NCI-H2029 treated with DMSO at 0.1 percent for 48 hours (cell line): Measurements from ENCODE around the gene SUSD5.
A peak's percentile ranks its signal among the peaks of the same experiment; 100 is the strongest.
"Not testable (repeated sequence)": the region's sequence is repeated elsewhere in the genome, so short reads cannot be mapped to it uniquely, and the experiment has no call there.

ENCODE experiments used
- DNase-seq: peaks from one replicate; lab custom pipeline; 2025; lab: John Stamatoyannopoulos, UW

Gene SUSD5

GRCh38 chr3:33194303-33194702, 24.3 kb downstream of the SUSD5 start:
- no peak for DNase-seq

- no peak for DNase-seq
These were observed 31.3 kb downstream of the SUSD5 start for GRCh38 chr3:33187368-33187634.

DNA sequence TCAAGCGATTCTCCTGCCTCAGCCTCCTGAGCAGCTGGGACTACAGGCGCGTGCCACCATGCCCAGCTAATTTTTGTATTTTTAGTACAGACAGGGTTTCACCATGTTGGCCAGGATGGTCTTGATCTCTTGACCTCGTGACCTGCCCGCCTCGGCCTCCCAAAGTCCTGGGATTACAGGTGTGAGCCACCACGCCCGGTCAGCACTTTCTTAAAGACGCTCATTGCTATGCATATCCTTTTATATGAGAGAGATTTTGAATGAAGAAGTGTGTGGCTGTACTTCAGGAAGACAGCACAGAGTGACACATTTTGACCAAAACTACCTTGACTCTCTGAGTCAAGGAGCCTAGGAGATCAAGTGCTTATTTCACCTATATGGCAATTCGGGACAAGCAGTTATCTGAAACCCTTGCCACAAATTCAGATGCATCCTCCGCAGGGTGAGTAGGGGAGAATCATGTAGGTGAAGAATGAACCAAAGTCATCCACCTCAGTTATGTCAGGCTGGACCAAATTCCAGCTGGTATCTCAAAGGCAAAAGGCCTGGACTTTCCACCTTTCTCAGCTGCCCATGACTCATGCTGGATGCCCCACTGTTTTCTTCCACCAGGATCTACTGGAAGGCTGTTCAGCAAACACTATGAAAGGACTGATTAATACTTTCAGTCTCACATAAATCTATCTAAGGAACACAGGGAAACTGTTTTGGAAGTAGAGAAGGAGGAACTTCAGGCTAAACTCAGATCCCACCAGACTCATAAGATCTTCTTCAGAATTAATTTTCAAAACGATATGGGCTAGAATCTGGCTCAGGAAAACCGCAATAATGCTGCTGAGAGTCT, 31.9 kb downstream of the SUSD5 start:
- DNase-seq: no peak

GRCh38 chr3:33184863-33185262, 33.7 kb downstream of the SUSD5 start:
- no peak for DNase-seq

- DNase-seq: not testable (repeated sequence)
These were observed 37.0 kb downstream of the SUSD5 start for GRCh38 chr3:33181641-33182040.

- no peak for DNase-seq
These were observed 37.4 kb downstream of the SUSD5 start for GRCh38 chr3:33181229-33181628.

DNA sequence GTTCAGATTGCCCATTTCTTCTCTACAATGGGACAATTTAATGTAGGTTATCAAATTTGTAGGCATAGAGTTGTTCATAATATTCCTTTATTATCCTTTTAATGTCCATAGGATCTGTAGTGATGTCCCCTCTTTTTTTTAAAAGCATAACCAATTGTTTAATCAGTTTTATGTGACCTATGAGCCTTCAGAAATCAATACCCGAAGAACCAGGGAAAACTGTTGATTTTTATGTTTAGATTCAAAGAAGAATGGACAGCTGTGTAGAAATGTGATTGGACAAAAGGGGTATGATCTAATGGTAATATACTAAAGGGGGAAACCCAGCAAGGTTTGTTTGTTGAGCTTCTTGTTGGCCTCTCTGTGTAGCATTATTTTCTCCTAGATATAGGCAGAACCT, 39.5 kb downstream of the SUSD5 start:
- no peak for DNase-seq

DNA sequence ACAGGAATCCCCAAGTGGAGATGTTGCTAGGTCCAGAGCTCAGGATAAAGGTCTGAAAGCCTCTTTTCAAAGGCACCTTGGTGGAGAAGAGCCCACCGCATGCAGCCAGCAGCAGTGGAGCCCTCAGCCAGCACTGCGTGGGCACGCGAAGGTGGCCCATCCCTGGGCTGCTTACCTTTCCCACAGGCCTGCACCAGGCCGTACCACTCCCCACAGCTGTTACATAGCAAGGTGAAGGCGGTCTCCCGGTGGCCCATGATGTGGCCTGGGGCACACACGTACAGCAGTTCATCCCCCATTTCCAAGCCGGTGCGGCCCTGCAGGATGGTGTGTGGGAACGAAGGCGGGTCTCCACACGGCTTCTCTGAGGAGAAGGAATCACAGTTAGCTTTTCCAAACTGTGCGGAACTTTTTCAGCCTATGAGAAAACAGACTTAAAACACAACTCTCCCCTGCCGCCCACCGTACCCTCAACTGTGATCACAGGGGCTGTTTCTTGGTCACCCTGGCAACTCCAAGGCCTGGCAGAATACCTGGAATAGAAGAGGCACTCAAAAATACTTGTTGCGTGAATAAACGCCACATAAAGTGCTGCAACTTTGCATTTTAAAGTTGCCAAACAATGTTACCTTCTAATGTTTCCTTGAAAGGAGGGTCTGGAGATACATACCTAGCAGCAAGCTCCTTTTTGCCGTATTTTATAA, 43.7 kb downstream of the SUSD5 start:
- DNase-seq: no peak

DNA sequence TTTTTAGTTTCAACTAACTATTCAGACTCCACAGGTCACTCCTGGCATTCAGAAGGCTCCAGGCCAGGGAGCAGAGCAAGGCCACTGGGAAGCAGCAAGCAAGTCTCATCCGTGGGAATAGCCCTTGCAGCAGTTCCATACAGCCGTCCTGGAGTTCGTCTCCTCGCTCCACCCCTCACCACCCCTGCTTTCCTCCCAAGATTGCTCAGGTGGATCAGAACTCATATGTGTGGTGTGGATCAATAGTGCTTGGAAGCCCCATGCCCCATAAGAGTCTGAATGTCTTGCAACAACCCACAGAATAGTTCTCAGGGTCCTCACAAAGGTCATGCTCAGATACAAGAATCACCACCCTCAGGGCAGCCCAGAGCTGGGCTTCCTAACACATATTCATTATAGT, 44.5 kb downstream of the SUSD5 start:
- no peak for DNase-seq

DNA sequence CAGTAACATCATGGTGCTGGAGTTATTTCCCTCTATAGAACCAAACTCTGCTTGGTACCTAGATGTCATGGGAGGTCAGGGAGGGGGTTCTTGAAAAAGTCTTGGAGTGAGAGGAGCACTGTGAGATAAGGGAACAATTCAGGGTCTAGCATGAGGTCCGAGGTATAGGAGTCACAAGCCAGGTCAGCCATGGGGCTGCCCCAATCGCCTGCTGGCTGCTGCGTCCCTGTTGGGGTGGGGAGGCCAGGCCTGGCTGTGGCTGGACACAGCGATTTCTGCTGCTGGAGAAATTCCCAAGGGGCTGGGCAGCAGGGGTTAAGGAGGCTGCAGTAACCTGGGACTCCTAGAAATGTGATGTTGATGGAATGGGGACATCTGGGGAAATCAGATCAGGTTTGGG, 44.9 kb downstream of the SUSD5 start:
- no peak for DNase-seq

- peak; percentile 97 for DNase-seq
These were observed 45.5 kb downstream of the SUSD5 start for GRCh38 chr3:33173103-33173502.

DNA sequence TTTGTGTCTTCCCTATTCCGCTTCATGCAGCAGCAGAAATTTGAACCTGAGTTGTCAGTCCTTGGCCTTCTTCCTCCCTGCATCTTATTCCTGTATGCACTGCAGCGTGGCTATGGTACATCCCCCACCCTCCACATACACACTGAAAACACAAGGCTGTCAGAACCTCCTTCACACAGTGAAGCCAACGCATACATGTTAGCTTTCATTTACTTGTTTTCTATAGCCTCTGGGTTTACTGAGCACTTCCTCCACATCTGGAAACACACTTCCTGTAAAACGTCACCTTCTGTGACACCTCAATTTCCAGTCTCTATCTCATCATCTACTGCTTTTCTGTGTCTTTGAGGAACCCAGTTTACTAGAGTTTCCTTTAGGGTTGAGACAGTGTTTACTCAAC, 47.0 kb downstream of the SUSD5 start:
- no peak for DNase-seq

GRCh38 chr3:33170531-33170930, 48.1 kb downstream of the SUSD5 start:
- no peak for DNase-seq

- DNase-seq: no peak
These were observed 50.8 kb downstream of the SUSD5 start for GRCh38 chr3:33167716-33168336.

GRCh38 chr3:33167284-33167683, 51.3 kb downstream of the SUSD5 start:
- no peak for DNase-seq

DNA sequence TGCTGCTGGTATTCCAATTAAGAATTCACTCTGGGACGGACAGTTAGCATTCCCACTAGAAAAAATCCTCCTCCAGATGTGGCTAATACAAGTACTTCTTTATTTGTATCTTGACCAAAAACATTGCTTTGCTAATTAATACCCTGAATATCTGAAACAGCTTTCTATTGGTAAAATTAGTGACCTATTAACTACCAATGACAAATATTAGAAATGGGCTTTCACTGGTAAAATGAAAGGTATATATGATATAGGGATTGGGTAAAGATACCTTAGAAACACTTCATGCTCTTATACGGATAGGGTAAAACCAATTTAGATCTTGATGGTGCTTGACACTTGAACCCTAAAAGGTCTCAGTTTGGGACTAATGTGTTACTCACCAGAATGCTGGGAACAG, 52.5 kb downstream of the SUSD5 start:
- DNase-seq: no peak

- no peak for DNase-seq
These were observed 53.2 kb downstream of the SUSD5 start for GRCh38 chr3:33165372-33165771.

- not testable (repeated sequence) for DNase-seq
These were observed 56.0 kb downstream of the SUSD5 start for GRCh38 chr3:33162621-33163020.

DNA sequence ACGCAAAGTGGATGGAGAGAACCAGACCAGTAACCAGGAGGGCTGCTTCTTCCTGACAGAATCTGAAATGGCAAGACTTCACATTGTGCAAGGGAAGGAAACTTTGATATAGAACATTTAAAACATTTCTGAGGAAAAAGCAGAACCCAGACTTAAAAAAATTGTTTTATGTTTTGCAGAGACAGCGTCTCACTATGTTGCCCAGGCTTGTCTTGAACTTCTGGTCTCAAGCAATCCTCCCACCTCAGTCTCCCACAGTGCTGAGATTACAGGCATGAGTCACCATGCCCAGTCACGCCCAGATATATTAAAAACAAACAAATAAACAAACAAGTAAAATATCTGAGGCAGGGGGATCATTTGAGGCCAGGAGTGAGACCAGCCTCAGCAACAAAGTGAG, 58.6 kb downstream of the SUSD5 start:
- no peak for DNase-seq

DNA sequence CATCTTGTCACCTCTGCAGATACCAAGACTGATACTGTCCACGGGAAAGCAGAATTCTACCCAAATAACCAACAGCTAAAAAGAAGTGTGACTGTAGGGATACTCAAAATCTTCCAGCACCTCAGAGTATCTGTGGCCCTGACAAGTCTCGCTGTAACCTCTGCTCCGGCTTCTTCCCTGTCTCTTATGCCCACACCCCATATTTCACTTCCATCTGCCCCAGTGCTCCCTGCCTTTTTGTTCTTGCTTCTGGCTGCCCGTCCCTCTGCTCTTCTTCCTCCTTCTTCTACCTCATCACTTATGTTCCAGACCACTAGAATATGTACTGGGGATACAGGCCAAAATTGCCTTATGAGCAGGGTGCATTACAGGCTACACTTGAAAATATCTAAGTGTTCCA, 59.4 kb downstream of the SUSD5 start:
- no peak for DNase-seq

DNA sequence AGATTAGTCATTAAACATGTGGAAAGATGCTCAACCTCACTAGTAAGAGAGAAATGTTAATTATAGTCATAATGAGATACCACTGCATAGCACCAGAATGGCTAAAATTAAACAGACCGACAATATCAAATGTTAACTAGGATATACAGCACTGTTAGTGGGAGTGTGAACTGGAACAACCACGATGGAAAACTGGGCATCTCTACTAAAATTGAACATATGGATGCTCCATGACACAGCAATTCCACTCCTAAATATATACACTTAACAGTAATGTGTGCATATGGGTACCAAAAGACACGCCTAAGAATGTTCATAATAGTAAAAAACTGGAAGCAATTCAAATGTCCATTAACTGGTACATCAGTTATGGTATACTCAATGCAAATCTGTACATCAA, 63.3 kb downstream of the SUSD5 start:
- no peak for DNase-seq

GRCh38 chr3:33153782-33154181, 64.8 kb downstream of the SUSD5 start:
- DNase-seq: no peak
